ENCODE measurements around the gene WIPF1.

Gene WIPF1

DNA sequence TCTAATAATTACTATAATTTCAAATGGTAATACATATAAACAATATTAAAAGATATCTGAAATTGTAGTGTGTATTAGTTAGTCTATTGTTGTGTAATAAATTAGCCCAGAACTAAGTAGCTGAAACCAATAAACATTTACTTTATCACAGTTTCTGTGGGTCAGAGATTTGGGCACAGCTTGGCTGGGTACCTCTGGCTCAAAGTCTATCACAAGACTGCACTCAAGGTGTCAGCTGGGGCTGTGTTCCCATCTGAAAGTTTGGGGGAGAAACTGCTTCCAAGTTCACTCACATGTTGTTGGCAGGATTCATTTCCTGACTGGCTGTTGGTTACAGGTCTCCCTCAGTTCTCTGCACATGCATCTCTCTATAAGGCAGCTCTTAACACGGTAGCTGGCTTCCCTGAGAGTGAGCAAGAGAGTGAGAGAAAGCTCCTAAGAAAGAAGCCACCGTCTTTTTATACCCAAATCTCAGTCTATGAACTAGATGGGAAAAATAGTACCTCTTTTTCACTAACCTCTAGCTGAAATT is 25.6 kb upstream of the WIPF1 start:
- DNase-seq (ENCODE audit: low read depth in 2 of 2) = no peak

- no peak for DNase-seq (ENCODE audit: low read depth in 2 of 2)
Observed at GRCh38 chr2:174621323-174621722, 23.7 kb upstream of the WIPF1 start.

DNA sequence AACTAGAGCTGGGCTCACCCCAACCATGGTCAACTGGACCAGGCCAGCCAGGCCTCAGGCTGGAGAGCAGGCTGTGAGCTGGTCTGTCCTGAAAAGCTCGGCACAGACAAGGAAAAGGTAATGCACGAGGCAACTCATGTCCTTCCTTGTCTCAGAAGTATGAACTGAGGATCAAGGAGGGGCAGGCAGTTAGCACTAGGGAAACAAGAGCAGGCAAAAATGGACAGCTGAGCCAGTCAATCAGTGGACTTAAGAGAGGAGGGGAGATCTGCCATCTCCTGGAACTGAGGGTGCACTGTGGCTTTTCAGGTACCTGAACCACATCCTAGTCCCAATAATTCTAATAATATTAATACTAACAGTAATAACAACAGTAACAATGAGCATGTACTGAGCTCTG is 20.6 kb upstream of the WIPF1 start:
- no peak for DNase-seq (ENCODE audit: low read depth in 2 of 2)

GRCh38 chr2:174617718-174618117 is 20.1 kb upstream of the WIPF1 start:
- DNase-seq (ENCODE audit: low read depth in 2 of 2) = no peak

DNA sequence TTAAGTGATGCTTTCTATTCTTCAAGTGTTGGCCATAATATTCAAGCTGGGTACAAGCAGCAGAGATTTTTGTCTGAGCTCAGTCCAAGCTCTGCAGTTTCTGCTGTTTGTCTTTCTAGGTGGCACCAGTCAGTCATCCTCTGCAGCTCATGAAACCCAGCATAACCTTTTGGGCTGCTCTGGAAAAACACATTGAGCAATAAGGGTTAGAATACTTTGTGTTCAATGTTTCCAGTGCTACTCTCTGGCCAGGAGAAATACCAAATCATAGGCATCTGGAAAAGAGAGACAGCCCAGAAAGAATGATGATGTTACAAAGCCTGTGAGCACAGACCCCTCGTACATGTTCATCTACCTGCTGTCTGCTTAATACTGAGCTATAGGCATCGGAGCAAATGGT is 19.5 kb upstream of the WIPF1 start:
- DNase-seq (ENCODE audit: low read depth in 2 of 2) = no peak

GRCh38 chr2:174615871-174616436 is 18.4 kb upstream of the WIPF1 start:
- DNase-seq (ENCODE audit: low read depth in 2 of 2) = no peak

- DNase-seq (ENCODE audit: low read depth in 2 of 2) = no peak
Observed at GRCh38 chr2:174614261-174614660, 16.7 kb upstream of the WIPF1 start.

- DNase-seq (ENCODE audit: low read depth in 2 of 2) = no peak
Observed at GRCh38 chr2:174613531-174613930, 15.9 kb upstream of the WIPF1 start.

- DNase-seq (ENCODE audit: low read depth in 2 of 2) = no peak
Observed at GRCh38 chr2:174612970-174613369, 15.4 kb upstream of the WIPF1 start.

DNA sequence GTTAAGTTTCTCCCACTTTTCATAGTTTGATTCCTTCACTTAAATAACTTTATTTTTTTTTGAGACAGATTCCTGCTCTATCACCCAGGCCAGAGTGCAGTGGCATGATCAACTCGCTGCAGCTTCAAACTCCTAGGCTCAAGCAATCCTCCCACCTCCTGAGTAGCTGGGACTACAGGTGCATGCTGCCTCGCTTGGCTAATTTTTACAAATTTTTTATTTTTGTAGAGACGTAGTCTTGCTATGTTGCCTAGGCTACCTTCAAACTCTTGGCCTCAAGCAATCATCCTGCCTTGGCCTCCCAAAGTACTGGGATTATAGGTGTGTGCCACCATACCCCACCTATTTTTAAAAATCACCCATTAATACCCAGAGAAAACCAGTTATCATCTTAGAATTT is 14.2 kb upstream of the WIPF1 start:
- no peak for DNase-seq (ENCODE audit: low read depth in 2 of 2)

- DNase-seq (ENCODE audit: low read depth in 2 of 2) = no peak
Observed at GRCh38 chr2:174611006-174611405, 13.4 kb upstream of the WIPF1 start.

DNA sequence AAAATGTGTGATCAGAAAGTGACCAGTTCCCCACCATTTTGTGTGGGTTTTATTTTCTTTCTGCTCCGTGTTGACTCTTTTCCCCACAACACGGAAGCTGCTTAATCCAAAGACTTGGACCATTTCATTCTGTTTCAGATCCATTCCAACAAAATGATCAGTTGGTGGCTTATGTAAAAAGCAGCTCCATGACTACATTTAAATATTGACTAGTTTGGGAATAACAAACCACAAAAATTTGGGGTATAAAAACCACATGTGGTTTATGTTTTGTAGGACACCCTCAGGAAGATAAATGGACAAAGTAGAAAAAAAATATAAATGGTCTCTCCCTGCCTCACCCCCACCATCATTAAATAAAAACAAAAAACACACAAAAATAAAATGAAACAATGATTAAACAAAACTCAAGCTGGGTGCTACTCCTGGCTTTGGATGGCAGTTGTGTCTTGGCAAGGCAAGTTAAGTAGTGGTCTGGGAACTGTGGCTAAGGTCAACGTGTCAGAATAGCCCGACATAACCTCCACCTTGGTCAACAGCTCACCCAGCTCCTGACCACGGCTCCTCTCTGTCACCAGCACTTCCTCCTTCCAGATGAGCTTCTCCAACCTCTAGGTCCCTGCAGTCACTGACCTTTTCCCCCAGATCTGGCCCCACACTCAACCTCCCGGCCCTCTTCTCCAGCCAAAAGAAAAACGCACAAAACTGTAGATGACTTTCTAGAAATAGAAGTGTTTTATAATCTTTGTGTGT is 12.8 kb upstream of the WIPF1 start:
- DNase-seq (ENCODE audit: low read depth in 2 of 2) = no peak

- DNase-seq (ENCODE audit: low read depth in 2 of 2) = no peak
Observed at GRCh38 chr2:174609261-174609660, 11.7 kb upstream of the WIPF1 start.

DNA sequence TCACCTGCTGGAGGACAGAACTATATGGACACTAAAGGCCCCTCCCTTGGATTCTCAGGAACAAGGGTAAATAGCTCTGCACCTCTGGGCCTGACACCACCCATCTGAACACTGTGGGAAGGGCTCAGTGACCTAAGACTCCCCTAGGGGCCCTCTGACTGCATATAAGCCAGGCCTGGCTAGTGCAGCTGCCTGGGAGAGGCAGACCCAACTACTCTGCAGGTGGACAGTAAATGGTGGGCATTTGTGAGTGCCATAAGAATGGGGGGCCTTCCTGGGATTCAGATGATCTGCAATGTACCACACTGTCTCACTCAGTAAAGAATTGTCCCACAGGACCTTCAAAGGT is 11.2 kb upstream of the WIPF1 start:
- no peak for DNase-seq (ENCODE audit: low read depth in 2 of 2)

DNA sequence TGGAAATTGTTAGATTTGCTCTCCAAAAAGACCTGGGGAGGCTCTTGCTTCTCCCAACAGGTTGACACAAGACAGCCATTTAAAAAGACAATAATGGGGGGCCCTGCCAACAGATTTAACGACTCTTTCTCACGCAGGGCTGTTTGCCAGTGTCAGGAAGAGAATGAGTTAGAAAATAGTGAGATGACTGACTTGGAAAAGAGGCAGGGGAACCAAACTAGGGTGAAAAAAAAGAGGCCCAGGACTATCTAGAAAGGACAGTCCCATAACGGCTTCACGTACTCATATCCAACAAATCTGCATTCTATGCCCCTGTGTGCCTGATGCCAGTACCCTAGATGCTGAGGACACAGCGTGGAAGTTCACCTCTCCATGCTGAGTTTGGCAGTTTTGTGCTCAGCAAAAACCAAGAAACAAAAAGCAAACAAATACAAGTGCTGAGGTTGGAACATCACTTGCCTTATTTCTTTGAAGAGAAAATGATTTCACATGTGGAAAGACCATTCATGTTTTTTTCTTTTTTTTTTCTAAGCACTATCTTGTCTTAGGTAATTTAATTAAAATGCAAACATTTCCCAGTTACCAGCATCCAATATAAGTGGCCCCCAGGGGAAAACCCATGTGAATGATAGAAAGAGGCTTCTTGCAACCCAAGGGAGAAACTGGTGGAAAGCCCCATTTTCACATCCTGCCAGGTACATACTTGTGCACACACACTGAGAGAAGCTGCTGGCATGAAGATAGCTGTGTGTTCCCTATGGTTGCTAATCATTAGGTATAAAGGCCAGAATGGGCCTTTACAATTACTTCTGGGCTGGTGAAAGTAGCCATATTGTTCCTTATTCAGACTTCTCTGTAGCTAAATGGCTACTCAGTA is 10.6 kb upstream of the WIPF1 start:
- DNase-seq (ENCODE audit: low read depth in 2 of 2) = no peak

DNA sequence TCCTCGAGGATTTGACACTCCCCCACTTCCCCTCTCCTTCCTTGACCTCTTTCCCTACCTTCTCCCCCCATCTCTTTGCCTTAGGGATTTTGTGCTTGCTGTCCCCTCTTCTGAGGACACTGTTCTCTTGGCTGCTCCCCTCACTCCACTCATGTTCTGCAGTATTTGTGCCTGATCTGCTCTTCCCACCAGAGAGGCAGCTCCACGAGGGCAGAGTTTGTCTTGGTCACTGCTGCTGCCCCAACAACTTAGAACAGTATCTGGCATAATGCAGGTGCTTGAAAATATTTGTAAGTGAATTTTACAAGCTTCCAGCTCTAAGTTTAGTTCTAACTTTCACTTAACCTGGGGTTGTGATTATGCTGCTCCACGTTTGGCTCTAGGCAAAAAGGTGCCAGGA is 10.0 kb upstream of the WIPF1 start:
- DNase-seq (ENCODE audit: low read depth in 2 of 2) = no peak

GRCh38 chr2:174606336-174606735 is 8.7 kb upstream of the WIPF1 start:
- DNase-seq (ENCODE audit: low read depth in 2 of 2) = peak in 1 of 2 experiments; percentile 40

GRCh38 chr2:174605687-174606086 is 8.1 kb upstream of the WIPF1 start:
- no peak for DNase-seq (ENCODE audit: low read depth in 2 of 2)

DNA sequence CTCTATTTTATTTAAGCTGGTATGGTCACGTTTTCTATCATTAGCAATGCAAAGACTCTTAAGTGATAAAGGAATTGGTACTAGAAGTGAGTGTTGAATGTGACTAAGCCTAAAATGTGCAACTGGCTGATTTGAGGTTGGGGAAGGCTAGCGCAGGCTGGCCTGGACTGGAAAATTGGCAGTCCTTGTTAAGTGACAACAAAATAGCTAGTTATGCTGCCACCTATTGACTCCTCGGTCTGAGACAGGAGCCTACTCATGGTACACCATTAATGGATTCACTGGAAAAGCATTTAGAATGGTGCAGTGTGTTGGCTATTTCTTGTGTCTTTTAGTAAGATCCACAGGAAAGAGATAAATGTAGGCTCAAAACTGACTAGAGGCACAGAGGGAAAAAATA is 5.7 kb upstream of the WIPF1 start:
- no peak for DNase-seq (ENCODE audit: low read depth in 2 of 2)

DNA sequence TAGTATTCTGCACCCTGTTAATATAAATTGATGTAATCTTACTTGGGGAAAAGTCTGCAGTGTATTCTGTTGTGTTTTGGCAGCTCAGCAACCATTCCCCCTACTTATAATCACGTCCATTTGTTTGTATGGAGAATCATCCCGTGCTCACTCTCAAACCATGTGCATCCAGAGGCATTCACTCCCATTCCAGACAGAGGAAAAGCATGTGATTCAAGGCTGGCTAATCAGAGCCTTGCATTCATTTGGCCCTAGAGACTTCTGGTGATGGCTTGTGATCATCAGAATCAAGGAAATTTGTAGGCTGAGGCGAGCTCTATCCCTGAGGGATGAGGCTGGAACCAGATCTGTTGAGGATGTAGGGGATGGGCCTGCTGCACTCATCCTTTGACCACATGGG is 5.1 kb upstream of the WIPF1 start:
- no peak for DNase-seq (ENCODE audit: low read depth in 2 of 2)

- no peak for DNase-seq (ENCODE audit: low read depth in 2 of 2)
Observed at GRCh38 chr2:174600349-174600748, 2.7 kb upstream of the WIPF1 start.

- no peak for DNase-seq (ENCODE audit: low read depth in 2 of 2)
Observed at GRCh38 chr2:174599310-174599921, 1.8 kb upstream of the WIPF1 start.
